GM21423 (cell line): ENCODE results near the gene OR52E8.
A peak's percentile ranks its signal among the peaks of the same experiment; 100 is the strongest.

Source experiments
- ATAC-seq: cut with Tn5 transposase; IDR thresholded peaks from one replicate; pipeline ENCODE4 v1.9.1; 2021; ENCODE audit warnings: mild to moderate bottlenecking, moderate library complexity; ENCODE audit not compliant: unreplicated experiment

OR52E8 gene

DNA sequence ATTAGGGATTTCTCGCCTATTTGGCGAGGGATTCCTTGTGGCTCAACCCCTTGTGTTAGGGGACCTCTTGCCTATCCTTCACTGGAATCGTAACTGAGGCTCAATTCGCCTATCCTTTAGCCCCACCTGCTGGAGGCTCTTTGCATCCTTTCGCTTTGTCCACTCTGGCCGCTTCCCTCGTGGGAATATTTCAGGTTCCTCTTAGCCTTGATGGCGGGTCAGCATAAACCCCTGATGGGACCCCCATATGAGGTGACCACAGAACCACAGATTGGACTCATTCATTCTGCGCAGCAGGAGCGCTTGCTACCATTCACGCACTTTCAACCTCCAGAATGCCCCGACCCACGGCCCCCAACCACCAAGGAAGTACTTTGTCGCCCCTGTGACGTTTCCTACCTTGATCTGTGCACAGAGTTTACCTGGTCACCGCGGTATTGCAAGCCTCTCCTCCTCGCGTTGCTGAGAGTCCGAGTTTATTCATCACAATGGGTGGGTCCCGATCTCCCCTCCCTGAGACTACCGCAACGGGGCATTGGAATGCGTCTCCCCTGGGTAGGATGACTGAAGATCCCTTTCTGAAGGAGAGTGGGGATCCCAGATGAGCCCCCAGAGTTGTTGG, 48.9 kb downstream of the OR52E8 start, which contains the start of gene OR52N2:
TSS of gene OR52N2 (plus strand) at position 425 of the 622 bp plus-strand sequence. CDS start 11,412 bp downstream, outside the sequence.
- ATAC-seq = peak; percentile 94

DNA sequence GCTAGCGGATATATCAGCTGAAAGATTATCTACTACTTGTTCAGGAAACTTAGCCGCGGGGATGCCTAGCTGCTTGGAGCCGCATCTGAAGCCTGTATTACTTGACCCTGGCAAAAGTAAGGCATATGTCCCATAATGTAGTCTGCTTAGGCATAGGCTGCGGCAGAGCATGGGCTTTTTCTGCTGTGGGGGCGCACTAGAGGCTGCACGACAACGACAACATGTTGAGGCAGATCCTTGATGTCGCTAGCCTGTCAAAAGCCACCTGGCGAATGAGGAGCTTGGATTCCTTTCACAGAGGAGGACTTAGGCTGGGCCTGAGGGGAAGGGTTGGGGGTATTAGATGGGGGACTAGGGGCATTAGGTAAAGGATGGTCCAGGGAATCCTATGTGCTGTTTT, 49.9 kb downstream of the OR52E8 start:
- no peak for ATAC-seq
